ENCODE measurements around the gene ASB1.
A peak's percentile ranks its signal among the peaks of the same experiment; 100 is the strongest.

Gene ASB1

GRCh38 chr2:238426568-238427434 is at the start of gene ASB1:
Gene ASB1, plus strand, starts transcription at chr2:238426927. Its CDS starts 144 bp downstream, at chr2:238427071.
- TF ChIP-seq CTCF (conservative IDR thresholded peaks at IDR 0.05) = no peak
- peak; percentile 90 for TF ChIP-seq ZFX (IDR thresholded peaks at IDR 0.05)
- peak within 1 kb of the TSS; percentile 94 for H3K27ac ChIP-seq

- TF ChIP-seq CTCF (conservative IDR thresholded peaks at IDR 0.05) (no peak), ZFX (IDR thresholded peaks at IDR 0.05) (no peak)
Observed at GRCh38 chr2:238378230-238379095, 48.3 kb upstream of the ASB1 start.

GRCh38 chr2:238379096-238379810 is 47.5 kb upstream of the ASB1 start:
- peak overlapping the region; percentile 73 for H3K27ac ChIP-seq
- TF ChIP-seq CTCF (conservative IDR thresholded peaks at IDR 0.05) (no peak), ZFX (IDR thresholded peaks at IDR 0.05) (no peak)

More at GRCh38 chr2:238378230-238379095, 48.3 kb upstream of the ASB1 start:
- peak overlapping the region; percentile 73 for H3K27ac ChIP-seq

- TF ChIP-seq ZFX (IDR thresholded peaks at IDR 0.05) = no peak
- no peak for TF ChIP-seq CTCF (conservative IDR thresholded peaks at IDR 0.05)
- peak overlapping the region; percentile 49; the same call in 1 of the 2 replicates for H3K27ac ChIP-seq
Observed at GRCh38 chr2:238380336-238380735, 46.4 kb upstream of the ASB1 start.

- TF ChIP-seq CTCF (conservative IDR thresholded peaks at IDR 0.05) (no peak), ZFX (IDR thresholded peaks at IDR 0.05) (no peak)
- H3K27ac ChIP-seq = peak overlapping the region; percentile 49; the same call in 1 of the 2 replicates
Observed at GRCh38 chr2:238380785-238381184, 45.9 kb upstream of the ASB1 start.

- TF ChIP-seq CTCF (conservative IDR thresholded peaks at IDR 0.05) (no peak), ZFX (IDR thresholded peaks at IDR 0.05) (no peak)
Observed at GRCh38 chr2:238381341-238382115, 45.2 kb upstream of the ASB1 start.

More at GRCh38 chr2:238381341-238382115, 45.2 kb upstream of the ASB1 start:
- peak overlapping the region; percentile 18; the same call in 1 of the 2 replicates for H3K27ac ChIP-seq

Data from C4-2B (cell line).